Measurements from ENCODE around the gene WDR62. TPM values are rescaled to one million over a fixed set of nuclear protein-coding genes. Genes with fewer than 3 reads are reported as not detected.
"Not testable (repeated sequence)": the region's sequence is repeated elsewhere in the genome, so short reads cannot be mapped to it uniquely, and the experiment has no call there.

The WDR62 gene
- total RNA-seq, 1 donor from 2014 or later: 12.5 TPM

- DNase-seq (ENCODE audit: extremely low spot score, unreplicated experiment): no peak
- no peak overlapping the region for H3K4me3 Mint-ChIP-seq
- no peak overlapping the region for H3K27ac Mint-ChIP-seq
- no peaks in the 10 kb centered on the region for H3K27me3 Mint-ChIP-seq
- TF ChIP-seq CTCF (conservative IDR thresholded peaks at IDR 0.05): no peak
- peaks cover 6% of the 10 kb centered on the region for H3K4me1 Mint-ChIP-seq (ENCODE audit: unreplicated experiment)
- H3K9me3 Mint-ChIP-seq: no peaks in the 10 kb centered on the region
- no peaks in the 10 kb centered on the region for H3K36me3 Mint-ChIP-seq
Observed at GRCh38 chr19:36125557-36125956, 70.9 kb downstream of the WDR62 start.

GRCh38 chr19:36128392-36128736 lies 73.7 kb downstream of the WDR62 start:
- no peaks in the 10 kb centered on the region for H3K9me3 Mint-ChIP-seq
- H3K4me1 Mint-ChIP-seq (ENCODE audit: unreplicated experiment): peaks cover 10% of the 10 kb centered on the region
- no peaks in the 10 kb centered on the region for H3K36me3 Mint-ChIP-seq
- peak overlapping the region; percentile 91 for H3K4me3 Mint-ChIP-seq
- no peaks in the 10 kb centered on the region for H3K27me3 Mint-ChIP-seq
- no peak for TF ChIP-seq CTCF (conservative IDR thresholded peaks at IDR 0.05)
- DNase-seq (ENCODE audit: extremely low spot score, unreplicated experiment): no peak
- H3K27ac Mint-ChIP-seq: peak overlapping the region; percentile 87

- not testable (repeated sequence) for H3K4me1 Mint-ChIP-seq (ENCODE audit: unreplicated experiment); H3K36me3 Mint-ChIP-seq; DNase-seq (ENCODE audit: extremely low spot score, unreplicated experiment); H3K4me3 Mint-ChIP-seq; H3K9me3 Mint-ChIP-seq; H3K27me3 Mint-ChIP-seq
- H3K27ac Mint-ChIP-seq: peak overlapping the region; percentile 90
Observed at GRCh38 chr19:36131221-36131620, 76.5 kb downstream of the WDR62 start.

GRCh38 chr19:36134867-36135266 lies 80.2 kb downstream of the WDR62 start:
- not testable (repeated sequence) for H3K4me3 Mint-ChIP-seq; DNase-seq (ENCODE audit: extremely low spot score, unreplicated experiment); H3K27ac Mint-ChIP-seq; H3K9me3 Mint-ChIP-seq; H3K36me3 Mint-ChIP-seq; H3K4me1 Mint-ChIP-seq (ENCODE audit: unreplicated experiment); H3K27me3 Mint-ChIP-seq

GRCh38 chr19:36136964-36137686 lies 82.4 kb downstream of the WDR62 start:
- H3K4me3 Mint-ChIP-seq: peak overlapping the region; percentile 66
- peak overlapping the region; percentile 93 for H3K27ac Mint-ChIP-seq

GRCh38 chr19:36139120-36139472 lies 84.4 kb downstream of the WDR62 start:
- no peak for TF ChIP-seq CTCF (conservative IDR thresholded peaks at IDR 0.05)
- Mint-ChIP-seq H3K4me1 (ENCODE audit: unreplicated experiment) (peaks cover 9% of the 10 kb centered on the region), H3K27ac (peak overlapping the region; percentile 98), H3K36me3 (peaks cover 16% of the 10 kb centered on the region), H3K4me3 (peak overlapping the region; percentile 92), H3K27me3 (no peaks in the 10 kb centered on the region), H3K9me3 (peaks cover 5% of the 10 kb centered on the region)
- no peak for DNase-seq (ENCODE audit: extremely low spot score, unreplicated experiment)

More at GRCh38 chr19:36136964-36137686, 82.4 kb downstream of the WDR62 start:
- Mint-ChIP-seq H3K4me1 (ENCODE audit: unreplicated experiment) (peaks cover 9% of the 10 kb centered on the region), H3K36me3 (peaks cover 9% of the 10 kb centered on the region), H3K9me3 (peaks cover 5% of the 10 kb centered on the region), H3K27me3 (no peaks in the 10 kb centered on the region)
- DNase-seq (ENCODE audit: extremely low spot score, unreplicated experiment): no peak
- TF ChIP-seq CTCF (conservative IDR thresholded peaks at IDR 0.05): no peak

Measured in type B pancreatic cell (in vitro differentiated cells).